Measurements from ENCODE around the gene DNMT1.
"Not testable (repeated sequence)": the region's sequence is repeated elsewhere in the genome, so short reads cannot be mapped to it uniquely, and the experiment has no call there.

The DNMT1 gene

DNA sequence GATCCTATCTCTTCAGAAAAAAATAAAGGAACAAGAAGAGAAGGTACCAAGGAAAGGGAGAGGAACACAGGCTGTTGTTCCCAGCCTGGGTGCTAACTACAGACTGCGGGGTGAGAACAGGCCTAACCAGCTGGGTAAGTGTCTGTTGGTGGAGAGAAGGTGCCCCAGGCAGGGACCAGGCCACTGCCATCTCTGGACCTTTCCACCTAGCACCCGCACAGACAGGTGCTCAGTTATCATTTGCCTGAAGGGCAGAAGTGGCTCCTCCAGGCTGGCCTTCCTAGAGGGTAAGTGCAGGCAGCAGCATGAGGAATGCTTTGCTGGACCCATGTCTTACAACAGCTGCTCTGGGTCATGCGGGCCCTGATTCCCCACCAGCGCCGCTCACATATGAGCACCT is 10.1 kb downstream of the DNMT1 start:
- in situ Hi-C loops (cut with MboI; ENCODE audit: low sequenced_read_pairs) = no loop called here

- in situ Hi-C loops (cut with MboI; ENCODE audit: low sequenced_read_pairs) = no loop called here
These were observed 10.8 kb downstream of the DNMT1 start for GRCh38 chr19:10183926-10184325.

GRCh38 chr19:10182847-10183246 is 11.9 kb downstream of the DNMT1 start:
- in situ Hi-C loops (cut with MboI; ENCODE audit: low sequenced_read_pairs) = no loop called here

DNA sequence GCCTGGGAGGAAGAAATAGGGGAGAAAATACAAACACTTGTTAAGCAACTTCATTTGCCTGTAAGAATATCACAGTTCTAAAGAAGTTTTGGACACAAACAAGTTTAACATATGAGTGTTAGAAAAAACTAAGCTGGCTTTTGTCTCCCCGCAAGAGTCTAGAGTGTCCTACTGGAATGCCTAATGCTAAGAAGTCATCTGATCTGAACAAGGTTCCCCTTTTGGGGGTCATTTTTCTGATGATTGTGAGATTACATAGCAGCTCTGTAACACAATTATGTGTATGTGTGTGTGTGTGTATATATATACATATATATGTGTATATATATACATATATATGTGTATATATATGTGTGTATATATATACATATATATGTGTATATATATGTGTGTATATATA is 12.7 kb downstream of the DNMT1 start:
- in situ Hi-C loops (cut with MboI; ENCODE audit: low sequenced_read_pairs) = no loop called here

DNA sequence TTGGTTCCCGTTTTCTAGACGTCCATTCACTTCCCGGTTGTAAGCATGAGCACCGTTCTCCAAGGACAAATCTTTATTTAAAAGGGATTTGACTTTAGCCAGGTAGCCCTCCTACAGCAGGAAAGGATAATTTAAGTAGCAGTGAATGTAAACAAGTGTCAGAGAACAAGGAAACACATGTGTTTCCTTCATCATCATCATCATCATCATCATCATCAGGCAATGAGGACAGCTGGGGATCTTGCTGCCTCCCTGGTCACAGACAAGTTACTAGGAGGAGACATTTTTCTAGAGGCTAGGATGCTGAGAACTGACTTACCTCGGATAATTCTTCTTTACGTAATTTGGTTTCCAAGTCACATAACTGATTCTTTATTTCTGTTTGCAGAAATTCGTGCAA is 14.3 kb downstream of the DNMT1 start:
- in situ Hi-C loops (cut with MboI; ENCODE audit: low sequenced_read_pairs) = no loop called here

DNA sequence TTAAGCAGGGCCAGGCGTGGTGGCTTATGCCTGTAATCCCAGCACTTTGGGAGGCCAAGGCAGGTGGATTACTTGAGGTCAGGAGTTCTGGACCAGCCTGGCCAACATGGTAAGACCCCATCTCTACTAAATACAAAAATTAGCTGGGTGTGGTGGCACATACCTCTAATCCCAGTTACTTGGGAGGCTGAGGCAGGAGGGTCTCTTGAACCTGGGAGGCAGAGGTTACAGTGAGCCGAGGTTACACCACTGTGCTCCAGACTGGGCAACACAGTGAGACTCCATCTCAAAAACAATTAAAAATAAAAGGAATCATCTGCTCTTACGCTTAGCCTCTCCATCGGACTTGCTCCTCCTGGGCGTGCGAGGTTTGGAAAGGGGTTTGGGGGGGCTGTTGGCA is 14.7 kb downstream of the DNMT1 start:
- in situ Hi-C loops (cut with MboI; ENCODE audit: low sequenced_read_pairs) = not testable (repeated sequence)

DNA sequence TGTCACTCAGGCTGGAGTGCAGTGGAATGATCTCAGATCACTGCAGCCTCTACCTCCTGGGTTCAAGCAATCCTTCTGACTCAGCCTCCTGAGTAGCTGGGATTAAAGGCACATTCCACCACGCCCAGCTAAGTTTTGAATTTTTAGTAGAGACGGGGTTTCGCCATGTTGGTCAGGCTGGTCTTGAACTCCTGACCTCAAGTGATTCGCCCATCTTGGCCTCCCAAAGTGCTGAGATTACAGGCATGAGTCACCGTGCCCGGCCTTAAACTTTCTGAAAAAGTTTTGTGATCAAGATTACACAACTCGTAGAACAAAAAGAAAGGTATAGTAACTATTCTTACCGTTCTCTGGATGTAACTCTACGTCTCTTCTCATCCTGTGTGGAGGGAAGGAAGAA is 21.2 kb downstream of the DNMT1 start:
- in situ Hi-C loops (cut with MboI; ENCODE audit: low sequenced_read_pairs) = no loop called here

GRCh38 chr19:10168386-10168948 is 26.3 kb downstream of the DNMT1 start:
- in situ Hi-C loops (cut with MboI; ENCODE audit: low sequenced_read_pairs) = no loop called here

DNA sequence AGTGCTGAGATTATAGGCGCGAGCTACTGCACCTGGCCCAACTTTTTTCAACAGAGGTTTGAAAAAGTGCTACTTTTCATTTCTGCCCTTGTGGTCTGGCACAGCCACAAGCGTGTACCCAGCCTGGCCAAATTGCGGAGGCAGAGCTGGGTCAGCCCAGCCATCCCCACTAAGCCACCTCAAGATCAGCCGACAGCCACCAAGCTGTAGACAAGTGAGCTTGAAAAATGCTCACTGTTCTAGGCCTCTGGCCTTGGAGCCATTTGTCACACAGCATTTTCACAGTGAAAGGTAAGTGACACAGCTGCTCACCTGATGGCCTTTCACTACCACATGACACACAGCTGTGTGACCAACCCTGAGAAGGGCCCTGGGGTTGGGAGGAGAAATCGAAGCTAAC is 27.3 kb downstream of the DNMT1 start:
- in situ Hi-C loops (cut with MboI; ENCODE audit: low sequenced_read_pairs) = no loop called here

- in situ Hi-C loops (cut with MboI; ENCODE audit: low sequenced_read_pairs) = not testable (repeated sequence)
These were observed 28.3 kb downstream of the DNMT1 start for GRCh38 chr19:10166501-10166900.

DNA sequence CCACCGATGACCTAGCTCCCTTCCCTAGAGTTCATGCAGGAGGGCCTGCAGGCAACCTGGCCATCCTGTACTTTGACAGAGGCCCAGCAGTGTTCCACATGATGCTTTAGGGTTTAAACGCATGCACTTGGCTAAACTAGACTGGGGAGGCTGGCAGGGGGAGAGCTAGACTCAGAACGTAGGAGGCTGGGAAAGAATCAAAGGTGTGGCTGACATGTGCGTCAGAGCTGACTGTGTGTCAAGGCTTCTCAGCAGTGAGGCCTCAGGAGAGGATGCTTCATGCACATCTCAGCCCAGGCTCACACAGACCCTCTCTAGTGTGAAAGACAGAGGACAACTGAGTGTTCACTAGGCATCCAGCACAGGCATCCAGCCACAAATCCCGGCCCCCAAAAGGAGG is 28.7 kb downstream of the DNMT1 start:
- in situ Hi-C loops (cut with MboI; ENCODE audit: low sequenced_read_pairs) = no loop called here

GRCh38 chr19:10163536-10163935 is 31.2 kb downstream of the DNMT1 start:
- in situ Hi-C loops (cut with MboI; ENCODE audit: low sequenced_read_pairs) = no loop called here

- in situ Hi-C loops (cut with MboI; ENCODE audit: low sequenced_read_pairs) = no loop called here
These were observed 35.1 kb downstream of the DNMT1 start for GRCh38 chr19:10159610-10160009.

DNA sequence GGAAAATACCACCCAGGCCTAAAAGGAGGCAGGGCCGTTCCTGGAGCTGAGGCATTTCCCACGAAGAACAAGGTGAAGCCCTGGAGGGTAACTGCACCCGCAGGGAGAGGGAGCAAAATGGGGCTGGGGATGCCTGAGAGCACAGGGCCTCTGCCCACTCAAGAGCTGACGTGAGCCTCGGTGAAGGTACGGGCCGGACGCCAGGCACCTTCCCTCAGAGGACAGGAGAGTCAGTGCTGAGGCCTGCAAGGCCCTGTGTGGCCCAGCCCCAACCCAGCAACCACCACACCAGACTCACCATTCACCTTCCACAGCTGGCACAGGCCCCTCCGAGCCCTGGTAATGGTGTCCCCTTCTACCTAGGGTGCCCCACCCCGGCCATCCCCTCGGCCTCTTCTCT is 36.3 kb downstream of the DNMT1 start:
- in situ Hi-C loops (cut with MboI; ENCODE audit: low sequenced_read_pairs) = no loop called here

- in situ Hi-C loops (cut with MboI; ENCODE audit: low sequenced_read_pairs) = no loop called here
These were observed 36.7 kb downstream of the DNMT1 start for GRCh38 chr19:10158071-10158470.

- in situ Hi-C loops (cut with MboI; ENCODE audit: low sequenced_read_pairs) = no loop called here
These were observed 38.9 kb downstream of the DNMT1 start for GRCh38 chr19:10155839-10156238.

- in situ Hi-C loops (cut with MboI; ENCODE audit: low sequenced_read_pairs) = no loop called here
These were observed 42.7 kb downstream of the DNMT1 start for GRCh38 chr19:10152100-10152499.

- in situ Hi-C loops (cut with MboI; ENCODE audit: low sequenced_read_pairs) = no loop called here
These were observed 43.2 kb downstream of the DNMT1 start for GRCh38 chr19:10151521-10151920.

DNA sequence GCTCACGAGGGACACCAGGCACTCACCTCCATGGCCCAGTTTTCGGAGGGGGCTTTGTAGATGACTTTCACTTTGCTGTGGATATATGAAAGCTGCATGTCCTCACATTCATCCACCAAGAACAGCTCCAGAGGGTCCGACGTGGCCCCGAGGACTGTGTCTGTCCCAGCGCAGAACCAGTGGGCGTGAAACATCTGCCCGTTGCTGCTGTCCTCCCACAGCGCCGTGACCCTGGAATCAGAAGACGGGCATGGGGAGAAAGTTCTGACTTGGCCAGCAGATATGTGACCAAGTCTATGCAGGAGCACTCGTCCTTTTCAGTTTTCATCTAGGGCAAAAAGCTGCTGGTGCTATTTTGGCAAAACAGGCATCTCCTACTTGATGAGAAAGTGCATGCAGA is 45.3 kb downstream of the DNMT1 start:
- in situ Hi-C loops (cut with MboI; ENCODE audit: low sequenced_read_pairs) = no loop called here

DNA sequence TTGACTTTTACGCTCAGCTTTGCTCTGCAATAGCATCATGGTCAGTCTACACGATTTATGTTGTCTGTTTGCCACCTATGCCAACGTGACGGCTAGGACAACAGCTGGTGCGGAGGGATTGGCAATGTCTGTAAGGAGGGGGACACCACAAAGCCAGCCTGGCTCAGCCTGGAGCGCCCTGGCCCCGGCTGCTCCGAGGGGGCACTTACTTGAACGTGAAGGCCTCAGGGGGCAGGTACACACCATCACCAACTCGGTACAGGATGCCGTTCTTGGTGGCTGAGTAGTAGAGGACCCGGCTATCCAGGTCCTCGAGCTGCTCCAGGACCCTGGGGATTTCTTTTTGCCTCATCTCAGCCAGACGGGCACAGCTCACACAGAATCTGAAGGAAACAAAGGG is 48.6 kb downstream of the DNMT1 start:
- in situ Hi-C loops (cut with MboI; ENCODE audit: low sequenced_read_pairs) = no loop called here

DNA sequence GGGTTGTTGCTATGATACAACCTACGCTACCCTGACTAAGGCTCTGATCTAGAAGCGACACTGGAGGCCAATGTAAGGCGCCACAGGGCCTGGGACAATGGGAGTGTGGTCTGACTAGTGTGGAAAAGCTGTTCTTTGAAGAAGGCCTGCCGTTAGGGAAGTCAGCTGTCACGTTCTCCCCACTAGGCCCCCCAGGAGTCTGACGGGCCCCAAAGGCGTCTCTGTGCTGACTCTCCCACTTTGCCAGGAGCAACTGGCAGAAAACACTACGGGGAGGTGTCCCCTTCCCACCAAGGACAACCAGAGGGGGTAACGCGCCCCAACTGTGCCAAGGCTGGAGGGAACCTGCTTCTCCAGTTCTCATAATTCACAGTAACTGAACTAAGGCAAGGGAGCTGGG is 49.7 kb downstream of the DNMT1 start:
- in situ Hi-C loops (cut with MboI; ENCODE audit: low sequenced_read_pairs) = no loop called here

DNA sequence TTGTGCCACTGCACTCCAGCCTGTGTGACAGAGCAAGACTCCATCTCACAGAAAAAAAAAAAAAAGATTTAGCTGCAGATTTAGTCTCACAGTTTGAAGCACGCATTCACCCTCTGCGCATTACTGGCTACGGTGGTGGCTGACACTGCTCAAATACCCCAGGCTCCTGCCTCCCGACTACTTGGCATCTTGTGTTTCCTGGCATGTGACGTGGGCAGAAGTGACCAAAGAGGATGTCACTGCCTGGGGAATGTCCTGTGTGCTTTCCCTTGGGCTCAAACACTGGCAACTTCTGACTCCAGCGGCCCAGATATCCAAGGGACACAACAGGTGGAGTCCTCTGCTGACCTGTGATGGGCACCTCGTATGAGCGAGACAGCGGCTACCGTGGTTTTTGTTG is 50.4 kb downstream of the DNMT1 start:
- in situ Hi-C loops (cut with MboI; ENCODE audit: low sequenced_read_pairs) = no loop called here

DNA sequence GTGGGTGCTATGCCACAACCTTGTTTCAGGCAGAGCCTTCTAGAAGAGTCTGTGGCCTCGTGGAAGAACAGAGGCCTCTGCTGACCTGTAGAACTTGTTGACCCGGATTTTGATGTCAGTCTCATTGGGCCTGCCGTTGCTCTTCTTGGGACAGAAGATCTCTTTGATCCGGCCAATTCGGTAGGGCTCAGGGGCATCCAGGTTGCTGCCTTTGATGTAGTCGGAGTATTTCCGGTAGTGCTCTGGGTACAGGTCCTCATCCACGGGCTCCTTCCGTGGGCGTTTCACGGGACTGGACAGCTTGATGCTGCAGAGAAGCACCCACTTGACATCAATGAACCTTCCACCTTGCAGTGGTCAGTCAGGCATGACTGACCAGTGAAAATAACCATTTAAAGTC is 51.1 kb downstream of the DNMT1 start:
- in situ Hi-C loops (cut with MboI; ENCODE audit: low sequenced_read_pairs) = no loop called here
